Lower leg skin (tissue), 4 donors: ENCODE measurements around the gene UNC45B. TPM values are rescaled to one million over a fixed set of nuclear protein-coding genes. Genes with fewer than 3 reads are reported as not detected.
"Not testable (repeated sequence)": the region's sequence is repeated elsewhere in the genome, so short reads cannot be mapped to it uniquely, and the experiment has no call there.

ENCODE experiments used
- DNase-seq, 2 donors: peaks; one replicate each; pipeline ENCODE4 v3.0.0-alpha.2; 2019; ENCODE audit warnings: low spot score in 2 of 2
- H3K4me3 ChIP-seq: fragments of 200-600 bp; sonication (generic); 2 replicates; pipeline ENCODE4 v1.5.1; 2017; ENCODE audit warnings: mild to moderate bottlenecking, low read depth; ENCODE audit not compliant: poor library complexity, severe bottlenecking
- CTCF ChIP-seq, 3 donors: fragments of 450-650 bp; IDR thresholded peaks; one replicate each; pipeline ENCODE4 v1.5.1; 2016; ENCODE audit warnings: antibody characterized with exemption in 3 of 3, mild to moderate bottlenecking in 3 of 3, moderate library complexity in 2 of 3
- POLR2A ChIP-seq, 2 donors: fragments of 450-650 bp; IDR thresholded peaks; one replicate each; pipeline ENCODE4 v1.6.1; 2016 to 2017; ENCODE audit warnings: antibody characterized with exemption in 2 of 2, mild to moderate bottlenecking in 1 of 2, moderate library complexity in 1 of 2
- WGBS, 2 donors: methylation state at CpG; one replicate each; pipeline ENCODE4 v1.1.5; 2018; 5-methylcytosine and 5-hydroxymethylcytosine counted together
- intact Hi-C: fragments of 100-400 bp; cut with DNase I; formaldehyde crosslinking; loops from one replicate; pipeline ENCODE4 v1.15.0; 2023; ENCODE audit warnings: low total_unique reads
- total RNA-seq, 4 donors: library from RNA; depleted of rRNA; stranded (reverse); fragments of >200 nt; gene quantifications; one replicate each; pipeline ENCODE4 v1.1.0, GENCODE V29; 2016

The UNC45B gene
- total RNA-seq, 4 donors from 2014 or later: 0.06 TPM; not detected in 3

GRCh38 chr17:35187481-35187880, 39.9 kb downstream of the UNC45B start:
- WGBS, 2 donors: 82 to 85% methylated on average over 2 of the region's 2 CpGs
- intact Hi-C loops: no loop called here
- DNase-seq: no peak
- TF ChIP-seq POLR2A (IDR thresholded peaks at IDR 0.05) (no peak), CTCF (IDR thresholded peaks at IDR 0.05) (no peak)
- H3K4me3 ChIP-seq: no peak overlapping the region

GRCh38 chr17:35188111-35188510, 40.5 kb downstream of the UNC45B start:
- H3K4me3 ChIP-seq: no peak overlapping the region
- WGBS, 2 donors: 54 to 59% methylated on average over 2 of the region's 2 CpGs
- intact Hi-C loops: no loop called here
- no peak for DNase-seq
- no peak for TF ChIP-seq POLR2A (IDR thresholded peaks at IDR 0.05)
- no peak for TF ChIP-seq CTCF (IDR thresholded peaks at IDR 0.05)

- DNase-seq: no peak
- intact Hi-C loops: no loop called here
- H3K4me3 ChIP-seq: no peak overlapping the region
- 61 to 66% methylated on average over 3 of the region's 3 CpGs for WGBS, 2 donors
- no peak for TF ChIP-seq CTCF (IDR thresholded peaks at IDR 0.05)
- no peak for TF ChIP-seq POLR2A (IDR thresholded peaks at IDR 0.05)
These were observed 41.7 kb downstream of the UNC45B start for GRCh38 chr17:35189291-35189690.

DNA sequence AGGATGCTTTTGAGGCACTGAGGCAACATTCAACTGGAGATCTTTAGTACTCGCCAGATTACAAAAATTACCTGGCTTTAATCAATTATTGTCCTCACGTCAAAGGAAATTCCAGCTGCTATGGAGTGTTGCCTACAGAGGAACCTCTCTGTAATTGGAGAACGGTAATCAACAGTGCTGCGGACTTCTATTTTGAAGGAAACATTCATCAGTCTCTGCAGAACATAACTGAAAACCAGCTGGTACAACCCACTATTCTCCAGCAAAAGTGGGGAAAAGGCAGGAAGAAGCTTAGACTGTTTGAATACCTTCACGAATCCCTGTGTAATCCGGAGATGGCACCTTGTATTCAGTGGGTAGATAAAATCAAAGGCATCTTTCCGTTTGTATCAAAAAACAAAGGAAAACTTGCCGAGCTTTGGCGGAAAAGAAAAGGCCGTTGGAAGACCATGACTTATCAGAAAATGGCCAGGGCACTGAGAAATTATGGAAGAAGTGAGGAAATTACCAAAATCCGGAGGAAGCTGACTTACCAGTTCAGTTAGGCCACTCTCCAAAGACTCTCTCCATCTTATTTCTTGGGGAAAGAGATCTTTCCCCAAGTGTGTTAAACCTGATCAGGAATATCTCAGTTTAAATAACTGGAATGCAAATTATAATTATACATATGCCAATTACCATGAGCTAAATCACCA, 43.5 kb downstream of the UNC45B start:
- WGBS, 2 donors: 59 to 69% methylated on average over 11 of the region's 11 CpGs
- TF ChIP-seq POLR2A (IDR thresholded peaks at IDR 0.05) (no peak), CTCF (IDR thresholded peaks at IDR 0.05) (no peak)
- no peak overlapping the region for H3K4me3 ChIP-seq
- DNase-seq: no peak
- intact Hi-C loops: no loop called here

- H3K4me3 ChIP-seq: no peak overlapping the region
- TF ChIP-seq CTCF (IDR thresholded peaks at IDR 0.05): no peak
- TF ChIP-seq POLR2A (IDR thresholded peaks at IDR 0.05): no peak
- DNase-seq: no peak
- intact Hi-C loops: no loop called here
- 65 to 73% methylated on average over 8 of the region's 8 CpGs for WGBS, 2 donors
These were observed 45.1 kb downstream of the UNC45B start for GRCh38 chr17:35192708-35193107.

DNA sequence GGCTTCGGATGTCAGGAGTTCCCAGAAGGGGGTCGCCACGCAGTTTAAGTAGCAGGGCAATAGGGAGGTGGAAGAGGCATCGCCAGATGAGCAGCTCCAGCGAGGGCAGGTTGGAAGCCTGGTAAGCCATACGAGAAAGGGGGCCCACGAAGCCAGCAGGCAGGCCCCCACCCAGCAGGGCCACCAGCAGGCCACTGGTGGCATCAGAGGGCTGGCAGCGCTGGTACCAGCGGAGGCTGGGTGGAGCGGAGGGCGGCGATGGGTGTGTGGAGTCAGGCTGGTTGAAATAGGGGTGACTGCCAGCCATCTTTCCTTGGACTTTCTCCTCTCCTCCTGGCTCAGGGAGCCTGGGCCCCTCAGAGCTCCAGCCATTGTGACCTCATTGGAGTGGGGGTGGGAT, 46.4 kb downstream of the UNC45B start, which contains the start of gene SLC35G3:
Gene SLC35G3 (minus strand): TSS at position 393 of the 400 bp plus-strand sequence. CDS start 86 bp downstream, at position 307.
- H3K4me3 ChIP-seq, DNase-seq, intact Hi-C loops: not testable (repeated sequence)
- WGBS, 2 donors: 86 to 93% methylated on average over 12 of the region's 12 CpGs

DNA sequence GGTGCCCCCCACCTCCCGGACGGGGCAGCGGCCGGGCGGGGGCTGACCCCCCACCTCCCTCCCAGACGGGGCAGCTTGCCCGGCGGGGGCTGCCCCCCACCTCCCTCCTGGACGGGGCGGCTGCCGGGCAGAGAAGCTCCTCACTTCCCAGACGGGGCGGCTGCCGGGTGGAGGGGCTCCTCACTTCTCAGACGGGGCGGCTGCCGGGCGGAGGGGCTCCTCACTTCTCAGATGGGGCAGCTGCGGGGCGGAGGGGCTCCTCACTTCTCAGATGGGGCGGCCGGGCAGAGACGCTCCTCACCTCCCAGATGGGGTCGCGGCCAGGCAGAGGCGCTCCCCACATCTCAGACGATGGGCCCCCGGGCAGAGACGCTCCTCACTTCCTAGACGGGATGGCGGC, 47.4 kb downstream of the UNC45B start:
- WGBS, 2 donors: 89 to 97% methylated on average over 5 to 28 of the region's 31 CpGs
- H3K4me3 ChIP-seq, intact Hi-C loops, DNase-seq: not testable (repeated sequence)

DNA sequence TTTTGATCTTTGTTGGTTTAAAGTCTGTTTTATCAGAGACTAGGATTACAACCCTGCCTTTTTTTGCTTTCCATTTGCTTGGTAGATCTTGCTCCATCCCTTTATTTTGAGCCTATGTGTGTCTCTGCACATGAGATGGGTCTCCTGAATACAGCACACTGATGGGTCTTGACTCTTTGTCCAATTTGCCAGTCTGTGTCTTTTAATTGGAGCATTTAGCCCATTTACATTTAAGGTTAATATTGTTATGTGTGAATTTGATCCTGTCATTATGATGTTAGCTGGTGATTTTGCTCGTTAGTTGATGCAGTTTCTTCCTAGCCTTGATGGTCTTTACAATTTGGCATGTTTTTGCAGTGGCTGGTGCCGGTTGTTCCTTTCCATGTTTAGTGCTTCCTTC, 55.0 kb downstream of the UNC45B start:
- DNase-seq, H3K4me3 ChIP-seq, intact Hi-C loops: not testable (repeated sequence)
- WGBS, 2 donors: 71 to 90% methylated on average over 2 of the region's 2 CpGs
